IPS-15b (cell line): Measurements from ENCODE around the gene THSD4.
A peak's percentile ranks its signal among the peaks of the same experiment; 100 is the strongest.
"Not testable (repeated sequence)": the region's sequence is repeated elsewhere in the genome, so short reads cannot be mapped to it uniquely, and the experiment has no call there.

Experiments used
- H3K27me3 ChIP-seq: one replicate; pipeline ENCODE4 v1.6.1; 2013; ENCODE audit warnings: low read length; ENCODE audit not compliant: control insufficient read depth, insufficient read depth
- H3K36me3 ChIP-seq: one replicate; pipeline ENCODE4 v1.6.1; 2013; ENCODE audit warnings: low read length; ENCODE audit not compliant: control insufficient read depth, insufficient read depth
- H3K4me1 ChIP-seq: one replicate; pipeline ENCODE4 v1.6.1; 2013; ENCODE audit warnings: mild to moderate bottlenecking, low read length; ENCODE audit not compliant: control insufficient read depth, insufficient read depth
- H3K4me3 ChIP-seq: one replicate; pipeline ENCODE4 v1.5.1; 2013; ENCODE audit warnings: low read depth, low read length
- H3K9ac ChIP-seq: one replicate; pipeline ENCODE4 v1.6.1; 2013; ENCODE audit warnings: low read depth, mild to moderate bottlenecking, low read length
- H3K9me3 ChIP-seq: one replicate; pipeline ENCODE4 v1.6.1; 2013; ENCODE audit warnings: mild to moderate bottlenecking, low read length; ENCODE audit not compliant: control insufficient read depth, insufficient read depth

The THSD4 gene

GRCh38 chr15:71162309-71162708 is 47.0 kb downstream of the THSD4 start:
- Histone ChIP-seq H3K9me3 (no peaks in the 10 kb centered on the region), H3K36me3 (no peaks in the 10 kb centered on the region), H3K9ac (no peak overlapping the region), H3K4me3 (no peak overlapping the region), H3K27me3 (no peaks in the 10 kb centered on the region), H3K4me1 (no peaks in the 10 kb centered on the region)

- H3K4me3 ChIP-seq, H3K36me3 ChIP-seq, H3K27me3 ChIP-seq, H3K9ac ChIP-seq, H3K4me1 ChIP-seq, H3K9me3 ChIP-seq: not testable (repeated sequence)
These were observed 49.3 kb downstream of the THSD4 start for GRCh38 chr15:71164606-71165005.

- Histone ChIP-seq H3K4me1 (no peaks in the 10 kb centered on the region), H3K36me3 (no peaks in the 10 kb centered on the region), H3K9ac (no peak overlapping the region), H3K27me3 (no peaks in the 10 kb centered on the region), H3K9me3 (no peaks in the 10 kb centered on the region), H3K4me3 (no peak overlapping the region)
These were observed 52.3 kb downstream of the THSD4 start for GRCh38 chr15:71167445-71168165.

- Histone ChIP-seq H3K9ac (no peak overlapping the region), H3K36me3 (no peaks in the 10 kb centered on the region), H3K9me3 (no peaks in the 10 kb centered on the region), H3K4me3 (no peak overlapping the region), H3K4me1 (no peaks in the 10 kb centered on the region), H3K27me3 (no peaks in the 10 kb centered on the region)
These were observed 53.0 kb downstream of the THSD4 start for GRCh38 chr15:71168166-71168834.

- Histone ChIP-seq H3K36me3 (no peaks in the 10 kb centered on the region), H3K9ac (no peak overlapping the region), H3K9me3 (no peaks in the 10 kb centered on the region), H3K4me3 (no peak overlapping the region), H3K4me1 (no peaks in the 10 kb centered on the region), H3K27me3 (no peaks in the 10 kb centered on the region)
These were observed 54.9 kb downstream of the THSD4 start for GRCh38 chr15:71170163-71170562.

GRCh38 chr15:71171195-71171594 is 55.9 kb downstream of the THSD4 start:
- Histone ChIP-seq H3K36me3 (no peaks in the 10 kb centered on the region), H3K9ac (no peak overlapping the region), H3K27me3 (no peaks in the 10 kb centered on the region), H3K9me3 (no peaks in the 10 kb centered on the region), H3K4me3 (no peak overlapping the region), H3K4me1 (no peaks in the 10 kb centered on the region)

GRCh38 chr15:71174360-71174759 is 59.1 kb downstream of the THSD4 start:
- peak overlapping the region; percentile 16 for H3K4me3 ChIP-seq
- not testable (repeated sequence) for H3K4me1 ChIP-seq, H3K9ac ChIP-seq, H3K27me3 ChIP-seq, H3K36me3 ChIP-seq, H3K9me3 ChIP-seq

- Histone ChIP-seq H3K36me3 (peaks cover 2% of the 10 kb centered on the region), H3K4me1 (no peaks in the 10 kb centered on the region), H3K9ac (no peak overlapping the region), H3K4me3 (no peak overlapping the region), H3K9me3 (no peaks in the 10 kb centered on the region), H3K27me3 (no peaks in the 10 kb centered on the region)
These were observed 65.9 kb downstream of the THSD4 start for GRCh38 chr15:71180986-71181853.

- Histone ChIP-seq H3K27me3 (no peaks in the 10 kb centered on the region), H3K4me3 (no peak overlapping the region), H3K4me1 (peaks cover 4% of the 10 kb centered on the region)
These were observed 67.3 kb downstream of the THSD4 start for GRCh38 chr15:71182522-71182921.

GRCh38 chr15:71183063-71183462 is 67.8 kb downstream of the THSD4 start:
- H3K9me3 ChIP-seq, result no peaks in the 10 kb centered on the region
- H3K4me1 ChIP-seq, result peaks cover 7% of the 10 kb centered on the region
- H3K9ac ChIP-seq, result no peak overlapping the region
- peaks cover 2% of the 10 kb centered on the region for H3K36me3 ChIP-seq
- no peaks in the 10 kb centered on the region for H3K27me3 ChIP-seq
- H3K4me3 ChIP-seq, result no peak overlapping the region

More at GRCh38 chr15:71182522-71182921, 67.3 kb downstream of the THSD4 start:
- Histone ChIP-seq H3K9me3 (no peaks in the 10 kb centered on the region), H3K36me3 (peaks cover 2% of the 10 kb centered on the region), H3K9ac (no peak overlapping the region)

- Histone ChIP-seq H3K27me3 (no peaks in the 10 kb centered on the region), H3K4me1 (peaks cover 7% of the 10 kb centered on the region), H3K9ac (no peak overlapping the region), H3K36me3 (peaks cover 2% of the 10 kb centered on the region), H3K4me3 (no peak overlapping the region), H3K9me3 (no peaks in the 10 kb centered on the region)
These were observed 70.4 kb downstream of the THSD4 start for GRCh38 chr15:71185706-71186105.
